DND-41 (cell line): ENCODE results near the gene BCAP31.

ENCODE experiments used
- ATAC-seq: fragments of 200-7000 bp; cut with Tn5 transposase; 3 replicates; pipeline ENCODE4 v1.9.1; 2021; ENCODE audit warnings: low read depth; ENCODE audit not compliant: insufficient read depth
- DNase-seq: peaks from one replicate; pipeline ENCODE4 v3.0.0-alpha.2; 2020
- H2AFZ ChIP-seq: 2 replicates; pipeline ENCODE4 v1.6.0; 2012; ENCODE audit warnings: low read depth, low read length
- H3K27ac ChIP-seq: 2 replicates; pipeline ENCODE4 v1.5.1; 2012; ENCODE audit warnings: low read length, inconsistent platforms
- H3K27me3 ChIP-seq: fragments of 200-600 bp; sonication (generic); 2 replicates; pipeline ENCODE4 v1.6.0; 2012; ENCODE audit warnings: low read length, mild to moderate bottlenecking, inconsistent platforms; ENCODE audit not compliant: insufficient read depth, poor library complexity
- H3K36me3 ChIP-seq: 2 replicates; pipeline ENCODE4 v1.5.1; 2012; ENCODE audit warnings: low read length, inconsistent platforms; ENCODE audit not compliant: insufficient read depth
- H3K4me1 ChIP-seq: 2 replicates; pipeline ENCODE4 v1.5.1; 2012; ENCODE audit warnings: mild to moderate bottlenecking, low read length; ENCODE audit not compliant: insufficient read depth
- H3K4me2 ChIP-seq: 2 replicates; pipeline ENCODE4 v1.6.0; 2012; ENCODE audit warnings: mild to moderate bottlenecking, moderate library complexity, low read length, inconsistent platforms; ENCODE audit not compliant: insufficient read depth
- H3K4me3 ChIP-seq, 2 experiments: fragments of 200-600 bp in 1 of 2; shearing (Covaris generic) in 1 of 2; 2 replicates each; pipeline ENCODE4 v1.5.1; 2012 to 2016; ENCODE audit warnings: inconsistent platforms in 2 of 2, low read length in 2 of 2, mild to moderate bottlenecking in 2 of 2, low read depth in 1 of 2, moderate library complexity in 1 of 2
- H3K79me2 ChIP-seq: 2 replicates; pipeline ENCODE4 v1.6.0; 2012; ENCODE audit warnings: low read length, inconsistent platforms; ENCODE audit not compliant: insufficient read depth
- H3K9ac ChIP-seq: 2 replicates; pipeline ENCODE4 v1.6.0; 2012; ENCODE audit warnings: low read depth, mild to moderate bottlenecking, inconsistent platforms, low read length, moderate library complexity
- H3K9me3 ChIP-seq: 2 replicates; pipeline ENCODE4 v1.5.1; 2012; ENCODE audit warnings: low read length, moderate library complexity, mild to moderate bottlenecking, inconsistent platforms; ENCODE audit not compliant: insufficient read depth, severe bottlenecking
- H4K20me1 ChIP-seq: 2 replicates; pipeline ENCODE4 v1.6.0; 2012; ENCODE audit warnings: low read length; ENCODE audit not compliant: insufficient read depth
- EZH2 ChIP-seq: IDR thresholded peaks from 3 replicates; pipeline ENCODE4 v1.6.1; 2012; ENCODE audit warnings: borderline replicate concordance, low read depth, mild to moderate bottlenecking, moderate library complexity, low read length, inconsistent platforms; ENCODE audit not compliant: severe bottlenecking
- TF ChIP-seq, protein P1 (sequence below): IDR thresholded peaks from 2 replicates; pipeline ENCODE4 v1.5.1; 2012; ENCODE audit warnings: borderline replicate concordance, low read length, moderate library complexity, mild to moderate bottlenecking; ENCODE audit not compliant: poor library complexity, severe bottlenecking; ENCODE audit errors: extremely low read depth

Gene BCAP31

DNA sequence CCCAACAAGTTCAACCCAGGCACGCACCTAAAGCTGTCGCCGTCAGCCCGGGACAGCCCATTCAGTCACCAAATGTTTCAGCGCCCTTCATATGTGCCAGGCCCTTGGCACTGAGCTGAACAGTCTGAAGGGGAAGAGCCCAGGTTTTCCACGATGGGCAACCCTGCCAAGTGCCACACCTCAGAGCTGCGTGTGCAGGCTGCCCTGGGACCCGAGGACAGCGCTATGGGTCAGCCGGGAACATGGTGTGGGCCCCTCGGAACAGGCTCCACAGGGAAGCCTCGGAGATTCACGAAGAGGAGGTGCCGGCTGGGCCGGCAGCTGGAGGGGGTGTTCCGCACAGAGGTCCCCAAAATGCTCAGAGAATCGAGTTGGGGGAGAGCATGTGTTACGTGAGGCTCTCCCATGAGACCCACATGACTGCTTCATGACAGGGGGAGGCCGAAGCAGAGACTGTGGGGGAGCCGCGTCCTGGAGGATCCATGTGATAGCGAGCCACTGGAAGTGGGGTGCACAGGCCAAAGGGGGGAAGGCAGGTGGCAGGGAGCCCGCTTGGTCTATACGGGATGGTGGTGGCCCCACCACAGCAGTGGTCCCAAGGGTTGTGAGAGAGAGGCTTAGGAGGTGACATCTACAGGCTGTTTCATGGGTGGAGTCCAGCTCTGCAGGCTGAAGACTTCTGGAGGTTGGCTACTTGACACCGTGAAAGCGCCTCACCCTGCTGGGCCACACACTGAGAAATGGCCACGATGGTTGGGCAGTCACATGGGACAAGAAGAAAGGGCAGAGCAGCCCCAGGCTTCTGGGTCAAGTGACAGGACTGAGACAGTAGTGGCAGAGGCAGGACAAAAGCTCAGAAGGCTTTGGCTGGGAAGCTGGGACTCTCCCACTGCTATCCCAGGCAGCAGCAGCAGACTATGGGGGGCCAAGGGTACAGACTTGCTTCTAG is 14.2 kb downstream of the BCAP31 start:
- ATAC-seq (no peak), DNase-seq (no peak)
- TF ChIP-seq EZH2, result no peak
- TF ChIP-seq, protein P1, sequence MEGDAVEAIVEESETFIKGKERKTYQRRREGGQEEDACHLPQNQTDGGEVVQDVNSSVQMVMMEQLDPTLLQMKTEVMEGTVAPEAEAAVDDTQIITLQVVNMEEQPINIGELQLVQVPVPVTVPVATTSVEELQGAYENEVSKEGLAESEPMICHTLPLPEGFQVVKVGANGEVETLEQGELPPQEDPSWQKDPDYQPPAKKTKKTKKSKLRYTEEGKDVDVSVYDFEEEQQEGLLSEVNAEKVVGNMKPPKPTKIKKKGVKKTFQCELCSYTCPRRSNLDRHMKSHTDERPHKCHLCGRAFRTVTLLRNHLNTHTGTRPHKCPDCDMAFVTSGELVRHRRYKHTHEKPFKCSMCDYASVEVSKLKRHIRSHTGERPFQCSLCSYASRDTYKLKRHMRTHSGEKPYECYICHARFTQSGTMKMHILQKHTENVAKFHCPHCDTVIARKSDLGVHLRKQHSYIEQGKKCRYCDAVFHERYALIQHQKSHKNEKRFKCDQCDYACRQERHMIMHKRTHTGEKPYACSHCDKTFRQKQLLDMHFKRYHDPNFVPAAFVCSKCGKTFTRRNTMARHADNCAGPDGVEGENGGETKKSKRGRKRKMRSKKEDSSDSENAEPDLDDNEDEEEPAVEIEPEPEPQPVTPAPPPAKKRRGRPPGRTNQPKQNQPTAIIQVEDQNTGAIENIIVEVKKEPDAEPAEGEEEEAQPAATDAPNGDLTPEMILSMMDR, result no peak
- Histone ChIP-seq H3K9ac (no peak overlapping the region), H3K27me3 (no peaks in the 10 kb centered on the region), H3K79me2 (no peaks in the 10 kb centered on the region), H3K4me2 (no peak overlapping the region), H4K20me1 (no peaks in the 10 kb centered on the region; the same call in 1 of the 2 replicates), H2AFZ (no peak overlapping the region), H3K4me1 (no peaks in the 10 kb centered on the region), H3K4me3 (no peak overlapping the region), H3K9me3 (no peaks in the 10 kb centered on the region), H3K27ac (no peak overlapping the region), H3K36me3 (peaks cover 47% of the 10 kb centered on the region)

DNA sequence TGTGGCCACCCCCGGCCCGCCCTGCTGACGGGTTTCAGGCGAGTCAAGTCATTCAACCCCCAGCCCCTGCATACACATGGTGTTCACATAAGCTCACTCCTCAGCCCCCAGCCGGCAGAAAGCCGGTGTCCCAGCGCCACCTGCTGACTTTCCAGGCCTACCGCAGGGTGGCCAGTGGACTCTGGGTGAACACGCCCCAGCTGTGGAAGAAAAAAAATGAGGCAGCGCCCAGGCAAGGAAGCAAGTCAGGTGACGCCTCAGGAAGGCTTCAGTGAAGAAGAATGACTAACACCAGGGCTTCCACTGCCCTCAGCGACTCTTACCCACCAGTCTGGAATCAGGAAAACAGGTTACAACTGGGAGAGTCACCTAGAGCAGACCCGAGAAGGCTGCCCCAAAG is 15.8 kb downstream of the BCAP31 start:
- Histone ChIP-seq H3K36me3 (peaks cover 39% of the 10 kb centered on the region), H4K20me1 (no peaks in the 10 kb centered on the region; the same call in 1 of the 2 replicates), H3K4me2 (no peak overlapping the region), H3K9me3 (no peaks in the 10 kb centered on the region), H3K27me3 (no peaks in the 10 kb centered on the region), H3K4me1 (no peaks in the 10 kb centered on the region), H3K4me3 (no peak overlapping the region), H3K79me2 (no peaks in the 10 kb centered on the region), H3K9ac (no peak overlapping the region), H2AFZ (no peak overlapping the region), H3K27ac (no peak overlapping the region)
- no peak for TF ChIP-seq EZH2
- TF ChIP-seq, protein P1, result peak; percentile 52
- ATAC-seq (peak; percentile 77), DNase-seq (peak; percentile 49)

DNA sequence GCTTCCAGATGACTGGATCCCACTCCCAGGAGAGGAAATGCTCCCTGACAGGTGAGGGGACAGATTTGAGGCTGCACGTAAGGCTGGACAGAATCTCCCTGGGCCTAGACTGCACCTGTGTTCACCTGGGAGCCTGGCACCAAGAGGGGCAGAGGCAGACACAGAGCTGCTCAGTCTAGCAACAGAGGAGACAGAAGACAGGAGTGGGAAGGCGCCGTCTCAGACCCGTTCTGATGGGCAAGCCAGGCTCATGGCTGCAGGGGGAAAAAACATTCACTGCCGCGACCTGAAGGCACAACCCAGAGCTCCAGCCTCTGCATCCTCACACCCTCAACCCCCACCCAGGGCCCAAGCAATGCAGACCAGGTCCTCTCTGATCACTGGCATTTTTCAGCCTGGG is 16.8 kb downstream of the BCAP31 start:
- Histone ChIP-seq H3K27ac (no peak overlapping the region), H3K79me2 (no peaks in the 10 kb centered on the region), H4K20me1 (no peaks in the 10 kb centered on the region; the same call in 1 of the 2 replicates), H3K4me3 (no peak overlapping the region), H3K9me3 (no peaks in the 10 kb centered on the region), H3K4me2 (no peak overlapping the region), H2AFZ (no peak overlapping the region), H3K4me1 (no peaks in the 10 kb centered on the region), H3K9ac (no peak overlapping the region), H3K27me3 (no peaks in the 10 kb centered on the region), H3K36me3 (peaks cover 43% of the 10 kb centered on the region)
- DNase-seq, result no peak
- ATAC-seq, result no peak
- TF ChIP-seq EZH2, result no peak
- TF ChIP-seq, protein P1, result no peak
